GM19397 (cell line): Measurements from ENCODE around the gene SV2B.

Experiments used
- ATAC-seq: cut with Tn5 transposase; IDR thresholded peaks from one replicate; pipeline ENCODE4 v1.9.1; 2021; ENCODE audit warnings: mild to moderate bottlenecking, moderate library complexity; ENCODE audit not compliant: unreplicated experiment

Gene SV2B

GRCh38 chr15:91263632-91264531 is 163.8 kb downstream of the SV2B start:
- no peak for ATAC-seq

GRCh38 chr15:91264651-91265351 is 164.7 kb downstream of the SV2B start:
- no peak for ATAC-seq

GRCh38 chr15:91265416-91265940 is 165.4 kb downstream of the SV2B start:
- ATAC-seq = no peak

- no peak for ATAC-seq
Observed at GRCh38 chr15:91268510-91268909, 168.5 kb downstream of the SV2B start.

GRCh38 chr15:91270747-91271146 is 170.7 kb downstream of the SV2B start:
- ATAC-seq = no peak

- no peak for ATAC-seq
Observed at GRCh38 chr15:91271565-91272153, 171.6 kb downstream of the SV2B start.

GRCh38 chr15:91275844-91276243 is 175.8 kb downstream of the SV2B start:
- no peak for ATAC-seq

GRCh38 chr15:91278951-91279350 is 178.9 kb downstream of the SV2B start:
- ATAC-seq = no peak

- ATAC-seq = no peak
Observed at GRCh38 chr15:91279486-91279885, 179.4 kb downstream of the SV2B start.

- ATAC-seq = no peak
Observed at GRCh38 chr15:91281947-91282346, 181.9 kb downstream of the SV2B start.

GRCh38 chr15:91282486-91282885 is 182.4 kb downstream of the SV2B start:
- no peak for ATAC-seq

GRCh38 chr15:91283155-91283554 is 183.1 kb downstream of the SV2B start:
- ATAC-seq = no peak

- no peak for ATAC-seq
Observed at GRCh38 chr15:91284758-91285466, 184.9 kb downstream of the SV2B start.

- no peak for ATAC-seq
Observed at GRCh38 chr15:91289324-91289723, 189.3 kb downstream of the SV2B start.

- no peak for ATAC-seq
Observed at GRCh38 chr15:91290553-91290952, 190.5 kb downstream of the SV2B start.

GRCh38 chr15:91291673-91292072 is 191.6 kb downstream of the SV2B start:
- no peak for ATAC-seq

- ATAC-seq = no peak
Observed at GRCh38 chr15:91294344-91294743, 194.3 kb downstream of the SV2B start.

- ATAC-seq = no peak
Observed at GRCh38 chr15:91294795-91295194, 194.7 kb downstream of the SV2B start.

- no peak for ATAC-seq
Observed at GRCh38 chr15:91298101-91298500, 198.0 kb downstream of the SV2B start.

GRCh38 chr15:91302588-91303439 is 202.8 kb downstream of the SV2B start:
- ATAC-seq = no peak
